ENCODE data around the gene UCK2.

GRCh38 chr1:165900576-165901380, 73.4 kb downstream of the UCK2 start:
- TF ChIP-seq CTCF (conservative IDR thresholded peaks at IDR 0.05) (no peak), EZH2 (IDR thresholded peaks at IDR 0.05; ENCODE audit: low read depth) (no peak)

Data from PC-9 (cell line).